DMS 273 treated with DMSO at 0.1 percent for 48 hours (cell line): ENCODE data around the gene EAF1.
A peak's percentile ranks its signal among the peaks of the same experiment; 100 is the strongest.
"Not testable (repeated sequence)": the region's sequence is repeated elsewhere in the genome, so short reads cannot be mapped to it uniquely, and the experiment has no call there.

Experiments
- DNase-seq: peaks from one replicate; lab custom pipeline; 2025; lab: John Stamatoyannopoulos, UW

EAF1 gene

DNA sequence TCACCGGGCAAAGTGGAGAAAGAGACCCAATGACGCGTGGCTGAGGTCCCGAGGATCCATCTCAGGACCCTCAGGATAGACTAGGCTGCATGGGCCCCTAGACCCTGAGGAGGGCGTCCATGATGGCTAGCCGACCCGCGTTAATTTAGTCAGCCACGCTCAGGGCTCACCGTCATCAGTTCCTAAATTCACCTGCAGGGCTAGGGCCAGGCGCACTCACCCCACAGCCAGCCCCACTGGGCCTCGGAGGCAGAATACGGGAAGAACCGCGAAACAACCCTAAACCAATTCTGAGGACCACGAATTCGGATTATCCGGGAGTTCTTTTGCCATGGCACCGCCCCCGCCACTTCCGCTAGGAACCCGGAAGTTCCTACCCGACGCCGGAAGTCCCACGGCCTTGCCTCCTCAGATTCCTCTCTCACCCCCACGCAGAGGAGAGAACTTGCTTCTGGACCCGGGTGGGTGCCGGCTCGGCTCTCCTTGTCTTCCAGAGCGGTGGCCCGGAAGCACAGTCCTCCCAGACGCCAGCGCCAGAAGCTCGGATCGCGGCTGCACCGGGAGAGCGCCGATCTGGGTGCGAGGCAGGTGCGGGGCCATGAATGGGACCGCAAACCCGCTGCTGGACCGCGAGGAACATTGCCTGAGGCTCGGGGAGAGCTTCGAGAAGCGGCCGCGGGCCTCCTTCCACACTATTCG, at the start of gene EAF1, which contains the start of gene METTL6:
EAF1 (plus strand) TSS at position 417 of the 699 bp plus-strand sequence; CDS start at position 599, 182 bp downstream.
METTL6 (minus strand) TSS at position 363 of the 699 bp plus-strand sequence. CDS start 1,033 bp downstream, outside the sequence.
- peak; percentile 31 for DNase-seq

DNA sequence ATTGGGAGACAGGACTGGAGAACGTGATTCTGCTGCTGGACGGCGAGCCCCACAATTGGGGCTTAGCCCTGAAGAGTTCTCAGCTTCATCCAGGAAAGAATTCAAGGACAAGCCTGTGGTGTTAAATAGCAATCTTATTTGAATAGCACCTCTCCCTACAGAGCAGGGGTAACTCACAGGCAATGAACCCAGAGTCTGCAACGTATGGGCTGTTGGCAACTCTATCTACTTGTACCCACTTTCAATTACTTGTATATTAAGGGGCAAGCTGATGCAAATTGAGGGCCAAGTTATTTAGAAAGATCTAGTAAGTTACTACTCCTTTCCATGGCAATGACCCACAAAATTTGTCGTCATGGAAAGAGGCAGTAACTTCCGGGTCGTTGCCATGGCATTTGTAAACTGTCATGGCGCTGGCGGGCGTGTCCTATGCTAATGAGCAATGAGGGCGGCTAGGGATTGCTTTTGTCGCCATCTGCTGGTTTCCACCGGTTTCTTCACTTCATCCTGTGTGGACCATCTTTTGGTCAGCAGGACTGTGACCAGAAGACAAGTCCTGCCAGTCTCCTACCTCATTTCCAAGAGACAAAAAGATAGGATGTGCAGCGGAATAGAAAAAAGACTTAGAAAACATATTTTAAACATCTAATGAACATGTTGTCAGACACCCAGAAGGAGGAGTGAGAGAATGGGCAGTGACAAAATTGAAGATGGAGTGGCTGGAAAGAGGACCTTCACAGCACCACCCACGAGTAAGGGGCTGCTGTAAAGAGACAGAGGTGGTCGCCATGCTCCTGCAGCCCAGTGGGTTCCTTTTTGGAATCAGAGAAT, 49.2 kb upstream of the EAF1 start:
- peak; percentile 29 for DNase-seq

DNA sequence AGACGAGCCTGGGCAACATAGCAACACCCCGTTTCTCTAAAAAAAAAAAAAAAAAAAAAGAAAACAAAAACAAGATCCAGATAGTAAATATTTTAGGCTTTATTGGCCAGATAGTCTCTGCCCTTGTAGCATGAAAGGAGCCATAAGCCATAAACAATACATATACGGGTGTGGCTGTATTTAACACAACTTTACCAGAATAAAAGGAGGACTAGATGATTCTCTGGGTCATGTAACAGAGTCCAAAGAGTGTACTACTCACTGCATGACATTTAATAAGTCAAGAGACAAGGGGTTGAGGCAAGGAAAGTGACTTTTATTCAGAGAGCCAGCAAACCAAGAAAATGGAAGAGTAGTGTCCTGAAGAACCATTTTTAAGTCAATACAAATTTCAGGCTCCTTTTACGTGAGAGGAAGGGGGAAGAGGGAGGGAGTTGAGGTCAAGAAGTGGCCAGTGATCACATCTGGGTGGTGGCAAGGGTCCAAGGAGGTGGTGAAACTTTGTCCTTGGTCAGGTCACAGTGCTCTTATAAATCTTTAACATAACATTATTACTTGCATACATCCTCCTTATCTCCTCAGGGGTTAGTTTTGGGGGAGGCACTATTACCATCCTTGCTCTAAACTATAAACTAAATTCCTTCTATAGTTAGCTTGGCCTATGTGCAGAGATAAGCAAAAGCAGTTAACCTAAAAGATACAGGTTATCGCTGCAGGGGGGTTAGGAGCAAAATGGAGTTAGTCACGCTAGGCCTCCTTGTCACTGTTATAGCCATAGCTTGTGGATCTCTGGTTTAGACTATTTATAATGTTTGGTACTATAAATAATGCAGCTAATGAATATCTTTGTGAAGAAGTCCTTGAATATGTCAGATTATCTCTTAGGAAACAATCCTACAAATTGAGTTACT, 46.2 kb upstream of the EAF1 start:
- no peak for DNase-seq

DNA sequence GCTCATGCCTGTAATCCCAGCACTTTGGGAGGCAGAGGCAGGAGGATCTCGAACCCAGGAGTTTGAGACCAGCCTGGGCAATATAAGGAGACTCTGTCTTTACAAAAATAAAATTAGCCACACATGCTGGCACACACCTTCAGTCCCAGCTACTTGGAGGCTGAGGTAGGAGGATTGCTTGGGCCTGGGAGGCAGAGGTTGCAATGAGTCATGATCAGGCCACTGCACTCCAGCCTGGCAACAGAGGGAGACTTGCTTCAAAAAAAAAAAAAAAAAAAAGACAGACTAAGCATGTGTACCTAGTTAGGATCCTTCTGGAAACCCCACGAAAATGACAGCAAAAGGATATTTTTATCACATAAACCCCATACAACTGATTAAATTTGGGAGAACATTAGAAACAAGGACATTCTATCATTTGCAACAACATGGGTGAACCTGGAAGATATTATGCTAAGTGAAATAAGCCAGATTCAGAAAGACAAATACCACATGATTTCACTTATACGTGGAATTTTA, 44.9 kb upstream of the EAF1 start:
- no peak for DNase-seq

DNA sequence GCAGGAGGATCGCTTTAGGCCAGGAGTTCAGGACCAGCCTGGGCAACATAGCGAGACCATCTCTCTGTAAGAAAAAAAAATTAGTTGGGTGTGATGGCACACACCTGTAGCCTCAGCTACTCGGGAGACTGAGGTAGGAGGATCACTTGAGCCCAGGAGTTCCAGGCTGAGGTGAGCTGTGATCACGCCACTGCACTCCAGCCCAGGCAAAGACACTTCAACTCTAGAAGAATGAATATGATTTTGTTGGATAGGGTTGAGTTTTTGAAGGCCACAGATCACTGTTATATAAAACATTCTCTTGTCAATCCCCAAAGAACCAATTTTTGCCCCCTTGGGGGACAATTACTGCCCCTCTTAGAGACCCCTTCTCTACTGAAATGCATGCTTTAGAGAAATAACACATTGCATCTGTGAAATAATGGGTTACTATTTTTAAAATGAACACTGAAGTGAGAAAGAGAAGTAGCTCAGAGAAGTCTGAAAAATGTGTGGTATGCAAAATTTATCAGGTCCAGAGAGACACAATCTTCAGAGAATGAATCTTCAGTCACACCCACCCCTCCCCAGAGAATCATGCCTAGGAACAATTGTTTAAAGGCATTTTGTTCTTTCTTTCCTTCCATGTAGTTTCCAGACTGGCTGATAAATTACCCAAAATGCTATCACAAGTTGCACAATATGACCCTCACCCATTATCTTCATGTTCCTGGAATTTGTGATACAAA, 42.7 kb upstream of the EAF1 start:
- DNase-seq, result no peak

DNA sequence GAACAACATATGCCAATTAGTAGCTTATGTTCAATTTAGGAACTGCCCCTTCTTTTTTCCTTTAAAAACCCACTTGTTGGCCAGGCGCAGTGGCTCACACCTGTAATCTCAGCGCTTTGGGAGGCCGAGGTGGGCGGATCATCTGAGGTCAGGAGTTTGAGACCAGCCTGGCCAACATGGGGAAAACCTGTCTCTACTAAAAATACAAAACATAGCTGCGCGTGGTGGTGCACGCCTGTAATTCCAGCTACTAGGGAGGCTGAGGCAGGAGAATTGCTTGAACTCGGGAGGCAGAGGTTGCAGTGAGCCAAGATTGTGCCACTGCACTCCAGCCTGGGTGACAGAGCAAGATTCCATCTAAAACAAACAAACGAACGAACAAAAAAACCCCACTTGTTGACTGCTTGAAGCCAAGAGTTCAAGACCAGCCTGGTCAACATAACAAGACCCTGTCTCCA, 42.1 kb upstream of the EAF1 start:
- not testable (repeated sequence) for DNase-seq

DNA sequence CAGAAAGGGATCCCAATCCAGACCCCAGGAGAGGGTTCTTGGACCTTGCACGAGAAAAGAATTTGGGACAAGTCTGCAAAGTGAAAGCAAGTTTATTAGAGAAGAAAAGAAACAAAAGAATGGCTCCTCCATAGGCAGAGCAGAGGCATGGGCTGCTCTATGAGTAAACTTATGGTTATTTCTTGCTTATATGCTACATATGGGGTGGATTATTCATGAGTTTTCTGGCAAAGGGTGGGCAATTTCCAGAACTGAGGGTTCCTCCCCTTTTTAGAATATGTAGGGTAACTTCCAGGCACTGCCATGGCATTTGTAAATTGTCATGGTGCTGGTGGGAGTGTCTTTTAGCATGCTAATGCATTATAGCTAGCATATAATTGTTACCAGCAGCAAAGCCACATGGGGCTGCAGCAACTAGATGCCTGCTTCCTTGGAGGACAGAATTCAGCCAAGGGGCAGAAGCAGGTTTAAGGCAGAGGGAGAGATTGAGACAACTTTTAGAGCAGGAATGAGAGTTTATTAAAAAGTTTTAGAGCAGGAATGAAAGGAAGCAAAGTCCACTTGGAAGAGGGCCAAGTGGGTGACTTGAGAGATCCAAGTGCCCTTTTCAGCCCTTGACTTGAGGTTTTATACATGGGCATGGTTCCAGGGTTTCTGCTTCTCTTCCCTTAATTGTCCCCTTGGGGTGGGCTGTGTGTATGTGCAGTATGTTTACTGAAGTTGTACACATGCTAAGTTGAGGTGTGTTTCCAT, 41.3 kb upstream of the EAF1 start:
- no peak for DNase-seq

DNA sequence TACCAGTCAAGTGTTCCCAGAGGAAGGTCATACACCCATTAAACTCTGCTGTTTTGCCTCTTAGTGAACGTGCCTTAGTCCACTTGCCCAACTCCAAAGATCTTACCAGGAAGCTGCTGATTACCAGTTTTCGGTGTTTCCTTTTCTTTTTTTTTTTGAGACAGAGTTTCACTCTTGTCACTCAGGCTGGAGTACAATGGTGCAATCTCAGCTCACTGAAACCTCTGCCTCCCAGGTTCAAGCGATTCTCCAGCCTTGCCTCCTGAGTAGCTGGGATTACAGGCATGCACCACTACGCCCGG, 40.8 kb upstream of the EAF1 start:
- not testable (repeated sequence) for DNase-seq

DNA sequence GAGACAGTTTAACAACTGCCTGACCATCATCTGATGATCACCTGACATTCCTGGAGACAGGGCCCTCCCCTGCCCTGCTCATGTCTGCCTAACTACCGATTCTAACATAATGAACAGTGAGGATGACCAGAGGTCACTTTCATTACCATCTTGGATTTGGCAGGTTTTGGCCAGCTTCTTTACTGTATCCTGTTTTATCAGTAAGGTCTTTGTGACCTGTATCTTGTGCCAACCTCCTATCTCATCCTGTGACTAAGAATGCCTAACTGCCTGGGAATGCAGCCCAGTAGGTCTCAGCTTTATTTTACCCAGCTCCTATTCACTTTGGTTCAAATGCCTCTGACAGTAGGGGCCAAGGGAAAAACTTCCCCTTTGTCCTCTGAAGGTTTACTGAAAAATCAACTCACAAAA, 40.2 kb upstream of the EAF1 start:
- no peak for DNase-seq

DNA sequence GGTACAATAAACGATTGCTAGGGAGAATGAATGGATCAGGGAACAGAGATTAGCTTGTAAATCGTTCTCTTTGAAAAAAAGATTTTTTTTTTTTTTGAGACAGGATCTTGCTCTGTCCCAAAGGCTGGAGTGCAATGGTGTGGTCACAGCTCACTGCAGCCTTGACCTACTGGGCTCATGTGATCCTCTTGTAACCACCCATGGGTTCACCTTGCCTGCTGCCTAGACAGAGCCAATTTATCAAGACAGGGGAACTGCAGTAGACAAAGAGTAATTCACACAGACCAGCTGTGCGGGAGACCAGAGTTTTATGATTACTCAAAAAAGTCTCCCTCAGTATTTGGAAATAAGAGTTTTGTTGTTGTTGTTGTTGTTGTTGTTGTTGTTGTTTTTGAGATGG, 39.7 kb upstream of the EAF1 start:
- DNase-seq, result no peak

DNA sequence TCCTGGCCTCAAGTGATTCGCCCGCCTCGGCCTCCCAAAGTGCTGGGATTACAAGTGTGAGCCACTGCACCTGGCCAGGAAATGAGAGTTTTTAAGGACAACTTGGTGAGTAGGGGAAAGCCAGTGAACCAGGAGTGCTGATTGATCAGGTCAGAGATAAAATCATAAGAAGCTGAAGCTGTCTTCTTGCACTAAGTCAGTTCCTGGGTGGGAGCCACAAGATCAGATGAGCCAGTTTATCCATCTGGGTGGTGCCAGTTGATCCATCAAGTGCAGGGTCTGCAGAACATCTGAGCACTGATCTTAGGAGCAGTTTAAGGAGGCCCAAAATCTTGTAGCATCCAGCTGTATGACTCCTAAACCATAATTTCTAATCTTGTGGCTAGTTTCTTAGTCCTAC, 39.1 kb upstream of the EAF1 start:
- DNase-seq, result not testable (repeated sequence)

DNA sequence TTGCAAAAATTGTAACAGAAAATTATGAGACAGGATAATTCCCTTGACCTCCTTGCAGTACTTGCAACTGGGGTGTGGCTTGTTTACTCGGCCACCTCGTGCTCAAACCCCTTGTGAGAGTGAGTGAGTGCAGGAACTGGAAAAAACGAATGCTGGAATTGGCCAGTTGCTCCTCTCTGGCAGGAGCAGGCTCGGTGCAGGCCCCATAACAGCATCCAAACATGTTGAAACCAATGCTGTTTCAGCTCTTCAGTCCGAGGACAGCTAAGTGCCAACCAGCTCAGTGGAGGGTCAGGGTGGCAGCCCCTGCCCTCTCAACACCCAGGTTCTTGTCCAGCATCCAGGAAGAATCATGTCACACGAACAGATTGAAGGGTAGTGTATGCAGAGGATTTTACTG, 36.9 kb upstream of the EAF1 start:
- no peak for DNase-seq

DNA sequence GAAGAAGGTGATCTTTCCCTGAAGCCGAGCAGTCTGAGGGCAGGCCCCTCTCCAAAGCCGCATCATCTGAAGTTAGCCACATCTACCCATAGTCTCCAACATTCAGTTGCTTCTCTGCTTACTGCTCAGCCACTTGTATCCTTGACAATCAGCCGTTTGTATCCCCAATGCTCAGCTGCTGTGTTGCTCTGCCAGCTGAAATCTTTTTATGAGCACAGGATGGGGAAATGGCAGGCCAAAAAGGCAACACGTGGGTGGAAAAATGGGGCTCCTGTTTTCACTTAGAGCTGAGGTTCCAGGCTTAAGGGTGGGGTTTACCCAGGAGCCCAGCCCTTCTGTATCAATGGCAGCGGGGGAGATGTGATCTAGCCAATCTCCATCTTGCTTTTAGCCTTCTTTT, 36.4 kb upstream of the EAF1 start:
- DNase-seq, result no peak

DNA sequence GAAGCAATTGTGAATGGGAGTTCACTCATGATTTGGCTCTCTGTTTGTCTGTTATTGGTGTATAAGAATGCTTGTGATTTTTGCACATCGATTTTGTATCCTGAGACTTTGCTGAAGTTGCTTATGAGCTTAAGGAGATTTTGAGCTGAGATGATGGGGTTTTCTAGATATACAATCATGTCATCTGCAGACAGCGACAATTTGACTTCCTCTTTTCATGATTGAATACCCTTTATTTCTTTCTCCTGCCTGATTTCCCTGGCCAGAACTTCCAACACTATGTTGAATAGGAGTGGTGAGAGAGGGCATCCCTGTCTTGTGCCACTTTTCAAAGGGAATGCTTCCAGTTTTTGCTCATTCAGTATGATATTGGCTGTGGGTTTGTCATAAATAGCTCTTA, 34.1 kb upstream of the EAF1 start:
- not testable (repeated sequence) for DNase-seq

DNA sequence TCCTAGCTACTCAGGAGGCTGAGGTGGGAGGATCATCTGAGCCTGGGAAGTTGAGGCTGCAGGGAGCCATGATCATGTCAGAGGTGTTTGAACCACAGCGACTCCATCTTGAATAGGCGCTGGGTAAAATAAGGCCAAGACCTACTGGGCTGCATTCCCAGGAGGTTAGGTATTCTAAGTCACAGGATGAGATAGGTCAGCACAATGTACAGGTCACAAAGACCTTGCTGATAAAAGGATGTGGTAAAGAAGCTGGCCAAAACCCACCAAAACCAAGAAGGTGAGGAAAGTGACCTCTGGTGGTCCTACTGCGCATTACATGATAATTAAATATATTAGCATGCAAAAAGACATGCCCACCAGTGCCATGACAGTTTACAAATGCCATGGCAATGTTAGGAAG, 28.7 kb upstream of the EAF1 start:
- not testable (repeated sequence) for DNase-seq

DNA sequence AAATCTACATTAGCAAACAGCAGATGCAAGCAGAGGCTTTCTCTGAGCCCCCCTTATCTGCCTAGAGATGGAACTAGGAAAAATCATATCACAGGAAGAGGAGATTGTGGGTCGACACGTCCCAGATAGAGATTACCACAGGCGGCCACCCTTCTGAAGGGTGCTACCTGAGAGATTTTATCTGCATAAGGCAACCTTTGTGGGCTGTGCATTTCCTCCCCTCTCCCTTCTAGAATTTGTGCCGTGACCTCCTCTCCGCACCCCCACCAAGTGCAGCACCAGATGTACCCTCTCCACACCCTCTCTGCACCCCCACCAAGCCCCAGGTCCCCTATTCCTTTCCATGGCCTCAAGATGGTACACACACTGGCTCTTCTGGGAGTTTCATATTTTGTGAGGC, 27.4 kb upstream of the EAF1 start:
- DNase-seq, result no peak

DNA sequence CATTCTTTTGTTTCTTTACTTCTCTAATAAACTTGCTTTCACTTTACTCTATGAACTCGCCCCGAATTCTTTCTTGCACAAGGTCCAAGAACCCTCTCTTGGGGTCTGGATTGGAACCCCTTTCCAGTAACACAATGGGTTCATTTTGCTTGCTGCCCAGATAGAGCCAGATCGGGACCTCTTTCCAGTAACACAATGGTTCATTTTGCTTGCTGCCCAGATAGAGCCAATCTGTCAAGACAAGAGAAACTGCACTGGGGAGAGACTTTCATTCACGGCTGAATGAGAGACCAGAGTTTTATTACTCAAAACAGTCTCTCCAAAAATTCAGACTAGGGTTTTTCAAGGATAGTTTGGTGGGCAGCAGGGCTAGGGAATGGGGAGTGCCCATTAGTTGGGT, 25.5 kb upstream of the EAF1 start:
- DNase-seq, result no peak

DNA sequence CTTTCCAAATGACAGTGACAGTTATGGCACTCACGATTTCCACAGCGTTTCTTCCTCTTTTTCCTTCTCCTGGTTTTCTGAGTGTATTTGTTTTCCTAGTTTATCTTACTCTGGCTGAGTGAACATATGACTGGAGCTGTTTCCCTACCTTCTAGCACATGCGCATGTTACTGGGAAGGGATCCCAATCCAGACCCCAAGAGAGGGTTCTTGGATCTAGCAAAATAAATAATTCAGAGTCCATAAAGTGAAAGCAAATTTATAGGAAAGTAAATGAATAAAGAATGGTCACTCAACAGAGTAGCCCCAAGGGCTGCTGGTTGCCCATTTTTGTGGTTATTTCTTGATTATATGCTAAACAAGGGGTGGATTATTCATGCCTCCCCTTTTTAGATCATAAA, 23.9 kb upstream of the EAF1 start:
- DNase-seq, result no peak

DNA sequence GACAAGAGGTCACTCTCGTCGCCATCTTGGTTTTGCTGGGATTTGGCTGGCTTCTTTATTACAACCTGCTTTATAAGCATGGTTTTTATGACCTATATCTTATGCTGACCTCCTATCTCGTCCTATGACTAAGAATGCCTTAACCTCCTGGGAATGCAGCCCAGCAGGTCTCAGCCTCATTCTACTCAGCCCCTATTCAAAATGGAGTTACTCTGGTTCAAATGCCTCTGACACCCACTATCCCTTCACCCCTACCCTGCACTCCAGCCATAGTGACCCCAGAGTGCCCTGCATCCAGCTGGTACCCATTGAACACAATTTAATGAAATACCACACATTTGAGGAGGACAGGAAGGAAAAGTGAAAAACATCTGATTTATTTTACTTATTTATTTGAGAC, 23.4 kb upstream of the EAF1 start:
- no peak for DNase-seq

DNA sequence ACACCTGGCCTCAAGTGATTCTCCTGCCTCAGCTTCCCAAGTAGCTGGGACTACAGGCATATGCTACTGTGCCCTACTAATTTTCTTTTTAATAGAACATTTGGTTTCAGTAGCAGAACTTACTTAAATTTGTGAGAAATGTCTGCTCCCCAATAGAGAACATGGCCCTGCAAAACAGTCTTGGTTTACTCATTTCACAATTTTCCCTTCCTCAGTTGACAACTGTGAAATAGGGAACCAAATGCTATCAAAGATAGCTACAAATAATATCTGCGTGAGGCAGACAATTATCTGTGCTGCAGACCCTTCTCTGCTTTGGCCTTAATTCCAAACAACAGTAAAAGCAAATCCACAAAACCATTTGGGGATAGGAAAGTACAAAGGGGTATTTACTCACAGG, 22.6 kb upstream of the EAF1 start:
- DNase-seq, result no peak
